ENCODE data around the gene C19orf73. TPM values are rescaled to one million over a fixed set of nuclear protein-coding genes. Genes with fewer than 3 reads are reported as not detected.

The C19orf73 gene
- total RNA-seq, 4 donors from 2014 or later = 4.9 to 11.2 (median 8.9) TPM

DNA sequence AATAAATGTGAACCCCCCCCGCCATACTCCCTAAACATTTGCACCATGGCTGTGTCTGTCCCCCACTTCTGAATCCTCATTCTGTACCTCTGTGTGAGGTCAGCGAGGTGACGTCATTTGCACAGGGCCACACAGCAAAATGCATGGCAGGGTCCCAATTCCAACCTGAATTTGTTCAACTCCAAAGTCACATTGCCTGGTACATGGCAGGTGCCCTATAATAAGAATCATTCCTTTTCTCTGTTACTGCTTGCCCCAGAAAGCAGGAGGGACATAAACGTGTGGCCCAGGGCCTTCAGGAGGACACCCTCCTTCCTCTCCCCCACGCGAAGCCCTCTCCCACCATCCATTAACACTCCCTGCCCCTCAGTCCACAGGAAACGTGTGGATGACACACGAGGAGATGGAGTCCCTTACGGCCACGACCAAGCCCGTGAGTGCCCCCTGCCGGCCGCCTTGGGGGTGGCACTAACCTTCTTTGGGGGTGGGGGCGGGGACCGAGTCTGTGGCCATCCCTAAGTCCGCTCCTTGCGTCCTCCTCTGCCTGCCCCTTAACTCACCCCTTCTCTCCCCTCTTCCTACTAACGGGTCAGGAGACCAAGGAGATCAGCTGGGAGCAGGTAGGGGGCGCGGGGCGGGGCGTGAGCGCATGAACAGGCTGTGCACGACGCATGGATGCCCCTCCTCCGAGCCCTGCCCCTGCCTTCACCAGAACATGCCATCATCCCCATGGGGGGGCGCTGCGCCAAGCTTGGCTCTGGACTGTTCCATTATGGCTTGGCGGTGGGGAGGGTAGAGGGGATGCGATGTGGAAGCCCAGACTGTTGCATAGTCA, 26.8 kb upstream of the C19orf73 start:
- H3K4me3 ChIP-seq (ENCODE audit: low read depth, poor library complexity, severe bottlenecking) = no peak overlapping the region
- peak in 1 of 2 donors; percentile 95 for DNase-seq (ENCODE audit: low spot score in 2 of 2)
- TF ChIP-seq, protein P1, sequence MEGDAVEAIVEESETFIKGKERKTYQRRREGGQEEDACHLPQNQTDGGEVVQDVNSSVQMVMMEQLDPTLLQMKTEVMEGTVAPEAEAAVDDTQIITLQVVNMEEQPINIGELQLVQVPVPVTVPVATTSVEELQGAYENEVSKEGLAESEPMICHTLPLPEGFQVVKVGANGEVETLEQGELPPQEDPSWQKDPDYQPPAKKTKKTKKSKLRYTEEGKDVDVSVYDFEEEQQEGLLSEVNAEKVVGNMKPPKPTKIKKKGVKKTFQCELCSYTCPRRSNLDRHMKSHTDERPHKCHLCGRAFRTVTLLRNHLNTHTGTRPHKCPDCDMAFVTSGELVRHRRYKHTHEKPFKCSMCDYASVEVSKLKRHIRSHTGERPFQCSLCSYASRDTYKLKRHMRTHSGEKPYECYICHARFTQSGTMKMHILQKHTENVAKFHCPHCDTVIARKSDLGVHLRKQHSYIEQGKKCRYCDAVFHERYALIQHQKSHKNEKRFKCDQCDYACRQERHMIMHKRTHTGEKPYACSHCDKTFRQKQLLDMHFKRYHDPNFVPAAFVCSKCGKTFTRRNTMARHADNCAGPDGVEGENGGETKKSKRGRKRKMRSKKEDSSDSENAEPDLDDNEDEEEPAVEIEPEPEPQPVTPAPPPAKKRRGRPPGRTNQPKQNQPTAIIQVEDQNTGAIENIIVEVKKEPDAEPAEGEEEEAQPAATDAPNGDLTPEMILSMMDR (IDR thresholded peaks at IDR 0.05) = no peak
- no peak for TF ChIP-seq POLR2A (IDR thresholded peaks at IDR 0.05)
- intact Hi-C loops (cut with DNase I; ENCODE audit: low total_unique reads) = loop anchor here (5.0 to 10.0 kb wide), 2 partner anchors 48 to 151 kb away; partner anchors contain the start of genes GYS1 and RUVBL2
- 9 to 14% methylated on average over 20 to 30 of the region's 30 CpGs for WGBS, 2 donors

DNA sequence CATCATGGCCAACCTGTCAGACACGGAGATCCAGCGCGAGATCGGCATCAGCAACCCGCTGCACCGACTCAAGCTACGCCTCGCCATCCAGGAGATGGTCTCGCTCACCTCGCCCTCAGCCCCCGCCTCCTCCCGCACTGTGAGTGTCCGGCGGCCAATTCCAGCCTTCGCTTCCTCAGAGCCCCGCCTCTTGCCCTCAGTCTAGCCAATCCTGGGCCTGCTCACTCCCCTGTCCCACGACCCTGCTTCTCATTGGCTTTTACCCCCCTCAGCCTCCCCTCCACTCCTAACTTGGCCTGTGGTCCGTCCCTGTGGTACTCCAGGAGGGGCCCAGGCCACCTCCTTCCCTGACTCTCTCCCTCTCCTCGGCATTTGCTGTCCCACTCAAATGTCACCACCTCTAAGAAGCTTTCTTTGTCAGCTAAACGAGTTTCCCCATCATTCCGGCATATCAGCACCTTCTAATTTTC, 24.0 kb upstream of the C19orf73 start:
- peak overlapping the region; percentile 24 for H3K4me3 ChIP-seq (ENCODE audit: low read depth, poor library complexity, severe bottlenecking)
- intact Hi-C loops (cut with DNase I; ENCODE audit: low total_unique reads) = loop anchor here (10.0 kb wide), 1 partner anchor 148 kb away; the partner anchor contains the start of genes GYS1 and RUVBL2
- TF ChIP-seq, protein P1 (IDR thresholded peaks at IDR 0.05) = no peak
- WGBS, 2 donors = 6 to 20% methylated on average over 21 of the region's 21 CpGs
- DNase-seq (ENCODE audit: low spot score in 2 of 2) = peak; percentile 76 to 94

DNA sequence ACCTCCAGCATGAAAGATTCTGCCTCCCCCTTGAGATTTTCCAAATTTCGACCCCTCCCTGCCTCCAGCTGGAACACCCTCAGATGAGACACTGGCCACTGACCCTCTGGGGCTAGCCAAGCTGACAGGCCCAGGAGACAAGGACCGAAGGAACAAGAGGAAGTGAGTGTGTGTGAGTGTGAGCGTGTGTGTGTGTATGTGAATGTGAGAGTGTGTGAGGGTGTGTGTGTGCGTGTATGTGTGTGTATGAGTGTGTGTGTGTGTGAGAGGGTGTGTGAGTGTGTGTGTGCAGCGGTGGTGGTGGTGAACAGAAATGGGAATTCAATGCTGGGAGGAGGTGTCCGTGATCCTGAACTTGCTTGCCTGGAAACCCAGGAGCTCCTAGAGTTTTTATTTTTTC, 22.4 kb upstream of the C19orf73 start:
- intact Hi-C loops (cut with DNase I; ENCODE audit: low total_unique reads) = loop anchor here (10.0 kb wide), 1 partner anchor 147 kb away; the partner anchor contains the start of genes GYS1 and RUVBL2
- no peak for TF ChIP-seq POLR2A (IDR thresholded peaks at IDR 0.05)
- TF ChIP-seq, protein P1 (IDR thresholded peaks at IDR 0.05) = no peak
- 71 to 79% methylated on average over 6 of the region's 6 CpGs for WGBS, 2 donors
- no peak for DNase-seq (ENCODE audit: low spot score in 2 of 2)
- no peak overlapping the region for H3K4me3 ChIP-seq (ENCODE audit: low read depth, poor library complexity, severe bottlenecking)

DNA sequence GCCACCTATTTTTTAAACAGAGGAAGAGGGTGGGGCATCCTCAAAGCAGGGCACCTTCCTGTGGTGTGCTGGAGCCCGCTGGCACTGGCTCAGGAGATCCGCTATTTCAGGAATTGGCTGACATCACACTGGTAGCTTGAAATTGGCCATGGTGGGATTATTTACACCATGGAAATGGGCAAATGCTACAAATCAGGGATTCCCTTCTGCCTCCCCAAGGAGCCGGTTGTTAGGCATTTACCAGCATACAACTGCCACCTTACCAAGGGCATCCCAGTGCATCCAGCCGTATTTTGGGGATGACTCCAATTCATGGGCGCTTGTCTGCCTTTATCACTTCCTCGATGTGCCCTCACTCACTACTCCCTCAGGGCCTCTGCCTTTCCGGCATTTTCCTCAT, 22.0 kb upstream of the C19orf73 start:
- intact Hi-C loops (cut with DNase I; ENCODE audit: low total_unique reads) = loop anchor here (10.0 kb wide), 1 partner anchor 146 kb away; the partner anchor contains the start of genes GYS1 and RUVBL2
- TF ChIP-seq POLR2A (IDR thresholded peaks at IDR 0.05) = no peak
- TF ChIP-seq, protein P1 (IDR thresholded peaks at IDR 0.05) = no peak
- DNase-seq (ENCODE audit: low spot score in 2 of 2) = no peak
- no peak overlapping the region for H3K4me3 ChIP-seq (ENCODE audit: low read depth, poor library complexity, severe bottlenecking)
- WGBS, 2 donors = 79 to 81% methylated on average over 7 of the region's 7 CpGs

DNA sequence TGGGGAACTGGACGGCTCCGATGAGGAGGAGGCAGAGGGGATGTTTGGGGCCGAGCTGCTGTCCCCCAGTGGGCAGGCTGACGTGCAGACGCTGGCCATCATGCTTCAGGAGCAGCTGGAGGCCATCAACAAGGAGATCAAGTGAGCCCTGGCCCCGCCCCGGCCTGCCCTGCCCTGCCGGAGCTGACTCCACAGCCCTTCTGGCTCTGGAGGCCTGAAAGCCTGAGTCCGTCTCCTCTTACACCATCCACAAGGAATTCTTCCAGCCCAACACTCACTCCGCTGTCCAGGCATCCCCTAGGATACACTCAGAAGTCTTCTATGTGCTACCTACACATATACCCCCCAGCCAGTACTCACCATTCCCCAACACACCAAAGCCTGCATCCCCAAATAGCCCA, 17.8 kb upstream of the C19orf73 start:
- no peak overlapping the region for H3K4me3 ChIP-seq (ENCODE audit: low read depth, poor library complexity, severe bottlenecking)
- no peak for DNase-seq (ENCODE audit: low spot score in 2 of 2)
- no peak for TF ChIP-seq POLR2A (IDR thresholded peaks at IDR 0.05)
- TF ChIP-seq, protein P1 (IDR thresholded peaks at IDR 0.05) = no peak
- WGBS, 2 donors = 79 to 80% methylated on average over 10 of the region's 10 CpGs
- intact Hi-C loops (cut with DNase I; ENCODE audit: low total_unique reads) = no loop called here

Data from lower leg skin (tissue), 4 donors.